ENCODE measurements around the gene GYG2.

DNA sequence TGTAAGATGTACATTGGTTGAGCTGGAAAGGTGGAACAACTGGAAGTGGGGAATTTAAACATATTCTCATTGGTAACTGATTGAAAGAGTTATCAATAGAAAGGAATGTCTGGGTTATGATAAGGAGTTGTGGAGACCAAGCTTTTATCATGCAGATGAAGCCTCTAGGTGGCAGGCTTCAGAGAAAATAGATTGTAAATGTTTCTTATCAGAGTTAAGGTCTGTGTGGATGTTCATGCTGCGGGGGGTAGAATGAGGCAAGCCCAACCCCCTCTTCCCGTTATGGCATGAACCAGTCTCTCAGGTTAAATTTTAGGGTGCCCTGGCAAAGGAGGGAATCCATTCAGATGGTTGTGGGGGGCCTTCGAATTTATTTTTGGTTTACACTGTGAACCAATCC, 84.4 kb downstream of the GYG2 start:
- TF ChIP-seq ZNF37A (tag by site-specific recombination; IDR thresholded peaks at IDR 0.05) (no peak), ZNF707 (tag by site-specific recombination; IDR thresholded peaks at IDR 0.05) (no peak), ZNF248 (tag by site-specific recombination; IDR thresholded peaks at IDR 0.05) (no peak), ZNF624 (tag by site-specific recombination; IDR thresholded peaks at IDR 0.05) (no peak), ZNF138 (tag by site-specific recombination; IDR thresholded peaks at IDR 0.05; ENCODE audit: borderline replicate concordance) (no peak), YY1 (tag by site-specific recombination; IDR thresholded peaks at IDR 0.05) (no peak), ZNF114 (tag by site-specific recombination; IDR thresholded peaks at IDR 0.05) (no peak)
- TF ChIP-seq, protein P1, sequence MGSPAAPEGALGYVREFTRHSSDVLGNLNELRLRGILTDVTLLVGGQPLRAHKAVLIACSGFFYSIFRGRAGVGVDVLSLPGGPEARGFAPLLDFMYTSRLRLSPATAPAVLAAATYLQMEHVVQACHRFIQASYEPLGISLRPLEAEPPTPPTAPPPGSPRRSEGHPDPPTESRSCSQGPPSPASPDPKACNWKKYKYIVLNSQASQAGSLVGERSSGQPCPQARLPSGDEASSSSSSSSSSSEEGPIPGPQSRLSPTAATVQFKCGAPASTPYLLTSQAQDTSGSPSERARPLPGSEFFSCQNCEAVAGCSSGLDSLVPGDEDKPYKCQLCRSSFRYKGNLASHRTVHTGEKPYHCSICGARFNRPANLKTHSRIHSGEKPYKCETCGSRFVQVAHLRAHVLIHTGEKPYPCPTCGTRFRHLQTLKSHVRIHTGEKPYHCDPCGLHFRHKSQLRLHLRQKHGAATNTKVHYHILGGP (tag by site-specific recombination; IDR thresholded peaks at IDR 0.05) = no peak
- TF ChIP-seq, protein P2, sequence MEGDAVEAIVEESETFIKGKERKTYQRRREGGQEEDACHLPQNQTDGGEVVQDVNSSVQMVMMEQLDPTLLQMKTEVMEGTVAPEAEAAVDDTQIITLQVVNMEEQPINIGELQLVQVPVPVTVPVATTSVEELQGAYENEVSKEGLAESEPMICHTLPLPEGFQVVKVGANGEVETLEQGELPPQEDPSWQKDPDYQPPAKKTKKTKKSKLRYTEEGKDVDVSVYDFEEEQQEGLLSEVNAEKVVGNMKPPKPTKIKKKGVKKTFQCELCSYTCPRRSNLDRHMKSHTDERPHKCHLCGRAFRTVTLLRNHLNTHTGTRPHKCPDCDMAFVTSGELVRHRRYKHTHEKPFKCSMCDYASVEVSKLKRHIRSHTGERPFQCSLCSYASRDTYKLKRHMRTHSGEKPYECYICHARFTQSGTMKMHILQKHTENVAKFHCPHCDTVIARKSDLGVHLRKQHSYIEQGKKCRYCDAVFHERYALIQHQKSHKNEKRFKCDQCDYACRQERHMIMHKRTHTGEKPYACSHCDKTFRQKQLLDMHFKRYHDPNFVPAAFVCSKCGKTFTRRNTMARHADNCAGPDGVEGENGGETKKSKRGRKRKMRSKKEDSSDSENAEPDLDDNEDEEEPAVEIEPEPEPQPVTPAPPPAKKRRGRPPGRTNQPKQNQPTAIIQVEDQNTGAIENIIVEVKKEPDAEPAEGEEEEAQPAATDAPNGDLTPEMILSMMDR (tag by site-specific recombination; IDR thresholded peaks at IDR 0.05) = no peak

All from HEK293 (cell line).